Mesothelial cell of epicardium (in vitro differentiated cells): Measurements from ENCODE around the gene NID2. TPM values are rescaled to one million over a fixed set of nuclear protein-coding genes. Genes with fewer than 3 reads are reported as not detected.

Experiments used
- DNase-seq, 2 experiments: peaks; one replicate each; pipeline ENCODE4 v3.0.0; 2021; ENCODE audit warnings: low spot score in 2 of 2; ENCODE audit not compliant: unreplicated experiment in 2 of 2
- H3K27ac Mint-ChIP-seq: 2 replicates; pipeline ENCODE4 v1.8.0; 2021; ENCODE audit warnings: mixed read lengths
- H3K27me3 Mint-ChIP-seq: 2 replicates; pipeline ENCODE4 v1.8.0; 2021; ENCODE audit warnings: low read depth, mixed read lengths
- H3K36me3 Mint-ChIP-seq: 2 replicates; pipeline ENCODE4 v1.8.0; 2021; ENCODE audit warnings: mixed read lengths
- H3K4me1 Mint-ChIP-seq: 2 replicates; pipeline ENCODE4 v1.8.0; 2021; ENCODE audit warnings: mixed read lengths
- H3K4me3 Mint-ChIP-seq: 2 replicates; pipeline ENCODE4 v1.8.0; 2021; ENCODE audit warnings: mild to moderate bottlenecking, moderate library complexity, mixed read lengths
- H3K9me3 Mint-ChIP-seq: 2 replicates; pipeline ENCODE4 v1.8.0; 2021; ENCODE audit warnings: mixed read lengths
- total RNA-seq: library from RNA; stranded (reverse); gene quantifications from 3 replicates; pipeline ENCODE4 v1.2.1, GENCODE V29; 2021
- TF ChIP-seq, protein P1 (sequence below): fragments of 200-600 bp; sonication (generic); IDR thresholded peaks from one replicate; pipeline ENCODE4 v1.5.0; 2021; ENCODE audit warnings: antibody characterized with exemption; ENCODE audit not compliant: unreplicated experiment

The NID2 gene
- total RNA-seq, 1 donor from 2014 or later = 120 TPM

DNA sequence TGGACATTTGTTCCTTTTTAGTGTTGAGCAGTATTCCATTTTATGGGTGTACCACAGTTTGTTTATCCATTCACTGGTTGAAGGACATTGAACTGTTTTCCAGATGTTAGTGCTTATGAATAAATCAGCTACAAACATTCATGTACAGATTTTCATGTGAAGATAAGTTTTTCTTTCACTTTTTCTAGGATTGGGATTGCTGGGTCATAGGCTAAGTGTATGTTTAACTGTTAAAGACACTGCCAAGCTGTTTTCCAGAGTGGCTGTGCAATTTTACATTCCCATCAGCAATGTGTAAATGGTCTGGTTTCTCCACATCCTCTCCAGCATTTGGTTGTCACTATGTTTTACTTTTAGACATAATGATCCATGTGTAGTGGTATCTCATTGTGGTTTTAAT, 14.0 kb upstream of the NID2 start:
- TF ChIP-seq, protein P1, sequence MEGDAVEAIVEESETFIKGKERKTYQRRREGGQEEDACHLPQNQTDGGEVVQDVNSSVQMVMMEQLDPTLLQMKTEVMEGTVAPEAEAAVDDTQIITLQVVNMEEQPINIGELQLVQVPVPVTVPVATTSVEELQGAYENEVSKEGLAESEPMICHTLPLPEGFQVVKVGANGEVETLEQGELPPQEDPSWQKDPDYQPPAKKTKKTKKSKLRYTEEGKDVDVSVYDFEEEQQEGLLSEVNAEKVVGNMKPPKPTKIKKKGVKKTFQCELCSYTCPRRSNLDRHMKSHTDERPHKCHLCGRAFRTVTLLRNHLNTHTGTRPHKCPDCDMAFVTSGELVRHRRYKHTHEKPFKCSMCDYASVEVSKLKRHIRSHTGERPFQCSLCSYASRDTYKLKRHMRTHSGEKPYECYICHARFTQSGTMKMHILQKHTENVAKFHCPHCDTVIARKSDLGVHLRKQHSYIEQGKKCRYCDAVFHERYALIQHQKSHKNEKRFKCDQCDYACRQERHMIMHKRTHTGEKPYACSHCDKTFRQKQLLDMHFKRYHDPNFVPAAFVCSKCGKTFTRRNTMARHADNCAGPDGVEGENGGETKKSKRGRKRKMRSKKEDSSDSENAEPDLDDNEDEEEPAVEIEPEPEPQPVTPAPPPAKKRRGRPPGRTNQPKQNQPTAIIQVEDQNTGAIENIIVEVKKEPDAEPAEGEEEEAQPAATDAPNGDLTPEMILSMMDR = no peak
- Mint-ChIP-seq H3K27me3 (no peaks in the 10 kb centered on the region), H3K4me1 (peaks cover 25% of the 10 kb centered on the region), H3K9me3 (peaks cover 18% of the 10 kb centered on the region), H3K4me3 (no peak overlapping the region), H3K27ac (no peak overlapping the region), H3K36me3 (no peaks in the 10 kb centered on the region)
- DNase-seq = no peak

DNA sequence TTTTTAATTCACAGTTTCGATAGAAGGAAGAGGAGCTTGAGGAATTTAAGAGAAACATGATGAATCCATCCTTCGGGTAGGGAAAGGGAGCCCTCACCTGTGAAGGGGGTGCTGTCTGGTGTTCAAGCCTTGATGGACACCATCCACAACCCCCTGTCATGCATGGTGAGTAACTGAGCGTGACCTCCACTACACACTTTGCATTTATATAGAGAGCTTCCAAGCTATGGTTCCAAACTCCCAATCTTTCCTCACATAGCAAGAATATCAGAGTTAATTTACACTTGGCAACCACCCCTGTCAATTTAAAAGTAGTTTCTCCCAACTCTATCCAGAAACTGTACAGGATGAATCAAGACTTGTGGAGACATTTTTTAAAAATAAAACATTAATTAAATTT, 13.1 kb upstream of the NID2 start:
- TF ChIP-seq, protein P1 = no peak
- Mint-ChIP-seq H3K9me3 (peaks cover 18% of the 10 kb centered on the region), H3K27me3 (no peaks in the 10 kb centered on the region), H3K4me1 (peaks cover 28% of the 10 kb centered on the region), H3K4me3 (no peak overlapping the region), H3K36me3 (no peaks in the 10 kb centered on the region), H3K27ac (peak overlapping the region; percentile 34)
- no peak for DNase-seq

DNA sequence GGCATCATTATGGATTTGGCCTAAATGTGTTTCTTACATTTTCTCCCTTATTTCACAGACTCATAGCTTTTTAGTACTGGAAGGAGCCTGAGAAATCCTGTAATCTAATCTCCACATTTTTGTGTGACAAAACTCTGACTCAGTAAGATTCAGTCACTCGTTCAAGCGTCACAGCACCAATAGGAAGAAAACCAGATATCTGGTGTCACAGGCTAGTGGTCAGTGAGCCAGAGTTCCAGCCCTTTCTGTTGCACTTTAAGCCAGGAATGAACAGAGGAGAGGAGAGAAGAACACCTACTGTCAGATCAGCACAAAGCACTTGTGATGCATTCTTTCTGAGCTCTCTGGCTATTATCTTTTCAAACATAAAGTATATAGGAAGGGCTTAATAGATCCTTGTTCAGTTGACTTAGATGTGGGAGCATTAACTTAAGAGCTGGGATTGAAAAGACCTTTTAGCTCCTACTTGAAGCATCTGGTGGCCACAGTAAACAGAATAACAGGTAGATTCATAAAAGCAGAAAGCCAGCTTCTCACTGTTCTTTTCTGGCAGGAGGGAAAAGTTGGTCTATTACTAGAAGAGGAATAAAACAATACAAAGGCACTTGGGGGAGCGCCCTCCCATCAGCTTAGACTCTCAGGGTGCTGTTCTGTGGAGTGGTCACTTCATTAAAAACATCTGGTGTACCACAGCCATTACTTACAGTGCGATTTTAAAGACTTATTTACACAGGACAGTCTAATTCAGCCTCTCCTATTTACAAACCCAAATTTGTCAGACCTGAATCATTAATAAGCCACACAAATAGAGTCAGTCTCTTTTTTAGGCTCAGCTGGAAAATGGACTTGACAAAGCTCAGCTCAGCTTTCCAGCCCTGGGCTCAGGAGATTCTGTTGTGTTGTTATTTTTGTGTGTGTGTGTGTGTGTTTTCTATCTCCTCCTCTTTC, 12.2 kb upstream of the NID2 start:
- H3K27ac Mint-ChIP-seq = peak overlapping the region; percentile 49
- peaks cover 28% of the 10 kb centered on the region for H3K4me1 Mint-ChIP-seq
- peaks cover 18% of the 10 kb centered on the region for H3K9me3 Mint-ChIP-seq
- TF ChIP-seq, protein P1 = no peak
- no peaks in the 10 kb centered on the region for H3K27me3 Mint-ChIP-seq
- DNase-seq = no peak
- H3K36me3 Mint-ChIP-seq = no peaks in the 10 kb centered on the region
- no peak overlapping the region for H3K4me3 Mint-ChIP-seq

DNA sequence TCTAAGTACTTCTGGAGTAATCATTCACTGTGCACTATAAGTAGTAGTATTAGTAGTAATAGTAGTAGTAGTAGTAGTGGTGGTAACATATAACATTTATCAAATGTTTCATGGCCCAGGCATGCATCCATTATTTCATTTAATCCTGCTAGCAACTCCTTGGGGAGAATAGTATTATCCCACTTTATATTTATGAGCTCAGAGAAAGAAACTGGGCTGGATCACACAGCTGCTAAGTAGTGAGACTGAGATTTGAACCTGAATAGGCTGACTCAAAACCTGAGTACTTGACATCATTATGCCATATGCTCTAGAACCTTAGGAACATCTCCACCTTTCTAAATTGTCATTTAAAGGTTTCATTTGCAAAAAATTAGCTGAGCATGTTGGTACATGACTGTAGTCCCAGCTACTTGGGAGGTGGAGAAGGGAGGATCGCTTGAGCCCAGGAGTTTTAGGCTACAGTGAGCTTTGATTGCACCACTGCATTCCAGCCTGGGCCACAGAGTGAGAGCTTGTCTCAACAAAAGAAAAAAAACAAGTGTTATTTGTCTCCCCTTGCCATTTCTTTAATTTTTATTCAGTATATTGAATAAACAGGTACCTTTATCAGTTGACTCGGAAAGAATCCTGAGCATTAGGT, 11.4 kb upstream of the NID2 start:
- TF ChIP-seq, protein P1 = no peak
- Mint-ChIP-seq H3K27me3 (no peaks in the 10 kb centered on the region), H3K36me3 (no peaks in the 10 kb centered on the region), H3K27ac (peak overlapping the region; percentile 49), H3K4me1 (peaks cover 28% of the 10 kb centered on the region), H3K4me3 (no peak overlapping the region), H3K9me3 (peaks cover 10% of the 10 kb centered on the region)
- no peak for DNase-seq

DNA sequence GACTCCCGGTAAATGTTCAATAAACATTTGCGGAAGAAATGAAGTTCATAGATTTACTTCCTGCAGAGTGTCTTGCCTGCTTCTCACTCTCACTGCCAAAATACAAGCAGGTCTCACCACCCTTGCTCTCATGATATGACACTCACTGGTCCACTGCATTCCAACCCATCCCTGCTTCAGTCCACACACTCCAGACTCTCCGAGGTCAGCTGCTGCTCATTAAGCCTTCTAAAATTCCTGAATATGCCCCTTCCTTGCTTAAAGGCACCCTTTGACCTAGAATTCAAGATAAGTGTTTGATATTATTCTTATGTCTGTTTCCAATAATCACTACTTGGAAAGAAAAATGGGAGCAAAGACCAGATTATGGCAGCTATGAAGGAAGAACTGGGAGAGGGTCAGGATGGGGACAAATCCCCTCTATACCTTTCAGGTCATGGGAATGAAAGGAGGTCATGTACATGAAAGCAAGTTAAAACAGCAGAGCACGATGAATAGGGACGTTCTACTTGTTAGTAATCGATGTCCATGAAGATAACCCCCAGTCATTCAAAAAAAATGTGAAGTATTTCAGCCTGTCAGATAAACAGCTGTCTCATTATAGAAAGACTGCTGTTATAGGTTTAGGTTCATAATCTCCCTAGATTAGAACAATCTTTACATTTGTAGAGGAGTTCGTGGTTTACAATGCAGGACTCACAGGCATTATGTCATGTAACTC, 10.5 kb upstream of the NID2 start:
- Mint-ChIP-seq H3K27ac (peak overlapping the region; percentile 7), H3K4me1 (peaks cover 28% of the 10 kb centered on the region), H3K27me3 (peaks cover under 1% of the 10 kb centered on the region), H3K4me3 (no peak overlapping the region), H3K9me3 (peaks cover 4% of the 10 kb centered on the region), H3K36me3 (no peaks in the 10 kb centered on the region)
- TF ChIP-seq, protein P1 = no peak
- DNase-seq = no peak
